NCI-H1436 (cell line): ENCODE data around the gene EYS.

Experiments
- DNase-seq: peaks from one replicate; lab custom pipeline; 2025; lab: John Stamatoyannopoulos, UW

EYS gene

GRCh38 chr6:64838726-64839125 lies 868.3 kb downstream of the EYS start:
- no peak for DNase-seq

DNA sequence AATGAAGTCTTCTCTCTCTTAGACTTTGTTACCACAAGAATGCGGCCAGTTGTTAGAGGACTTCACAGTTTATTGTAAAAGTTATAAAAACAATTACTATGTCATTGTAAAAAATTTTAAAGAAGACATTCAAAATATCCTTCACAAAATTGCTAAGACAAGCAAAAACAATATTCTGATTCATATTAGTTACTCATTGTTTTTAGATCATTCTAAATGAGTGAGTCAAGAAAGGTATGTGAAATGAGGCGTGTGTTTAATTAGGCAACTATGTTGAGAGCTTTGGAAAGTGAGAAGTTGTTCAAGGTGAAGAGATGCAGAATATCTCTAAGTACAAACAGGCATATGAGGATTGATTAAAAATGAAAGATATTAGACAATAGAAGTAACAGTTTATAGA lies 875.3 kb downstream of the EYS start:
- no peak for DNase-seq

GRCh38 chr6:64817525-64817924 lies 889.5 kb downstream of the EYS start:
- DNase-seq = no peak

DNA sequence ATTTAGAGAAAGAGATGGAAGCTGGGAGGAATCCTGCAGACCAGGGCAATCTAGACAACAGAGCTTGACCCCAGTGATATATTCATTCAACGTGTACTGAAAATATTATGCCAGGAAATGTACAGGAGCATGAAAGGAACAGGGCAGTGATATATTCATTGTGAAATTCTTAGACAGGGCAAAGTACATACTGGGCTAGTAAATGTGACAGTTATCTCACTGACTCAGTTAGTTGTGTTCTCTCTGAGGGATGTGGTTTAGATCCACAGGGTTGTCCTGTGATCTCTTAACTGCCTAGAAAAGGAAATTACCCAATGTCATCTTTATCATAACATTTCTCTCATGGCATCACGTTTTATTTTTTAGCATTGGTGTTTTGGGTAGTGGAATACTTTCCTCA lies 891.3 kb downstream of the EYS start:
- DNase-seq = no peak

DNA sequence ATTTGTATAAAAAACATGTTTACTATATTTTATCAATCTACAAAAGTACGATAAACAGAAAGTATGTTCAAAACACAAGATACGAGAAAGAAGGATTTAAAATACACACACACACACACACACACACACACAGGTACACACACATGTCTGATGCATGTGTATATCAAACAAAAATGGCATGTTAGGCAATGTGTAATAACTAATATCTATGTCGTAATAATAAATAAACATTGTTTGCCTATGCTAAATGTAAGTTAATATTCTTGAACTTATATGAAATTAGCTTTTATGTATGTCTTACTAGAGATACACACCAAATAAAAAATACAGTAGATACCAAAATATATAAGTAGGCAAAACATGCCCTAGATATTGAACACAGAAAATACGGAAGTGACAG lies 894.9 kb downstream of the EYS start:
- DNase-seq = no peak

GRCh38 chr6:64811119-64811518 lies 895.9 kb downstream of the EYS start:
- no peak for DNase-seq

- no peak for DNase-seq
Measured at GRCh38 chr6:64807785-64808184, 899.2 kb downstream of the EYS start.

DNA sequence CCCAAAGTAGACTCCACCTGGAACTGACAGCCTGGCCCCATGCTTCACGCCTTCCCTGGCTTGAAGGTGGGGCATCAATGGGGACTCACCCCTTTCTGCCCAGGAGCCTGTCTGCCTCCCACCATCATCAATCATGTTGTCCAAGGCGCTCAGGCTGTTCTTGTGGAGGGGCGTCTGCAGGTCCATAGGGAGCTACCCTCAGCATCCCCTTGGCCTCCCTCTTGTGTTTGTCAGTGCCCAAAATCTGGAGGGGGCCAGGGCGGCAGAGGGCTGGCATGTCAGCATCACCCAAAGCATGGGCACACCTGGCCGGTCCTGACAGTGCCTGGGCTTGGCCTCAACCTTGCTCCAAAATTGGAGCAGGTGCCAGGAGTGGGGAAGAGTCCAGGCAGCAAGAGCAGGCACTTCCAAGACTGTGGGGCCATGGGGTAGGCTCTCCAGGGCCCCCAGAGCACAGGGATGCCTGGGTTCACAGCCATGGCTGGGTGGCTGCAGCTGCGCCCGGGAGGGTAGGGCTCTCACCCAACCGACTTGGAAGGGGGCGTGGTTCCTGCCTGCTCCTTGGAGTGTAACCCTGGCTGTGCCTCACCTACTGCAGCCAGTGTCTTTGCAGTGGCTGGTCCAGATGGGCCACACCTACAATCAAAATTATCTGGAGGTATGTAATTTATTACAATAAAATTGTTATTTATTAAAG lies 903.4 kb downstream of the EYS start:
- DNase-seq = no peak

DNA sequence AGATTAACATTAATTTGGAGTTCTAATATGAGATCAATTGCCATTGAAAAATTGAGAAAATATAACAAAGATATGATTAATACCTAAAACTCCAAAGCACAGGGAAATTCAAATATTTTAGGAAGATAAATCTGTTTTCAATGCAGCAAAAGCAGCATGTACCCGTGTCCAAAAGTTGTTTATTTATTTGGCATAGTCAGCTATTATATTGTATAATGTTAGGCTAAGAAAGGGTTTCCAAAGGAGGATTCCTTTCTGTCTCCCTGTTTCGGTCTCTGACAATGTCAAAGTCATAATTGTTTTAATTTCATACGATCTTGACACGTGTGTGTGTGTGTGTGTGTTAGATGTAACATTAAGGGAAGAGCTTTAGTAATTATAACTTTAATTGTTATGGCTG lies 914.5 kb downstream of the EYS start:
- DNase-seq = no peak

GRCh38 chr6:64789476-64789875 lies 917.5 kb downstream of the EYS start:
- DNase-seq = no peak

GRCh38 chr6:64786736-64787135 lies 920.3 kb downstream of the EYS start:
- DNase-seq = no peak

GRCh38 chr6:64782877-64783276 lies 924.1 kb downstream of the EYS start:
- no peak for DNase-seq

- no peak for DNase-seq
Measured at GRCh38 chr6:64777941-64778785, 928.9 kb downstream of the EYS start.

DNA sequence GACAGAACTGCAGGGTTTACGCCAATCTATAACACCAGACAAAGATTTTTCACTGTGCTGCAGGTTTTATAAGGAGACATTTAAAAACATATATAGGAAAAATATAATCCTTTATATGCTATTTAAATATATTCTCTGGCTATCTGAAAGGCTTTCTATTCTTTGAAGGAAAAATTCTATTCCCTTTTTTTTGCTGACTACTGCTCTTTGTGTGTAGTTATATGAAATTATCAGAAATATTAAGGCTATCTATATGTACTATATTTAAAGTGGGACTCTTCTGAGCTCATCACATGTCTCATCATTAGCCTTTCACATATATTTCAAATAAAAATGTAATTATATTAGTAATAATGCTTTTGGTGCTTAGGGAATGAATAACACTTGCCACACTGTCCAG lies 930.7 kb downstream of the EYS start:
- no peak for DNase-seq

DNA sequence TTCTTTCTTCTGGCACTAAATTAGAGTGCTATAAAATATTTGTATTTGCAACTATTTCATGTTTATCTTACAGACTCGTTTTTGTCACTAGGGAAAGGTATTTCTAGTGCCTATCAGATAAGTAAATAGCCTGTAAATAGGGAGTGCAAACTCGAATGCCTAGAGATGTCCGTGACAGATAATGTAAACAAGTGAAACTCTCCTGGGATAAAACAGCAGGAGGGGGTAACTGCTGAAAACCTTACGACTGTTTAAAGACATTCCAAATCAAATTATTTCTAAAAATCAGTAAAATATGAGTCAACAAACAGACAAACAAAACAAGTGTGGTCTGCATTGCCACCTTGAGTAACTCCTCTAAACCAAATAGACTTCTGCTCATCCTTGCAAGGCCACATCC lies 932.1 kb downstream of the EYS start:
- DNase-seq = no peak

GRCh38 chr6:64750910-64751309 lies 956.1 kb downstream of the EYS start:
- DNase-seq = no peak

DNA sequence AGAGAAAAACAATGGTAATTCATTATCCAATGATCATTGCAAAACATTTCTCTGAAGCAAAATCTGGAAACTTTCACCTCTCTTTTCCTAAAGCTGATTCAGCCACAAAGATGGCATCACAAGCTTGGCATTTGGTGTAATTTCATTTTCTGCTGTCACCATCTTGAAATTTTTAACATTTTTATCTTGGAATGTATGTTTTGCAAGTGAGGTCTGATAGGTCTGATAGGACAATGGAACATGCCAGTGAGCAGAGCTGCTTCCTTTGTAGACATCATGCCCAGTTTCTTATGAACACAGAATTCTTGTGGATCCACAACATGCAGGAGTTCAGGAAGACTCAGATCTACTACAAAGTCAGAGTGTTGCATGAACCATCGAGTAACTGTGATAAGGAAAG lies 969.6 kb downstream of the EYS start:
- no peak for DNase-seq

DNA sequence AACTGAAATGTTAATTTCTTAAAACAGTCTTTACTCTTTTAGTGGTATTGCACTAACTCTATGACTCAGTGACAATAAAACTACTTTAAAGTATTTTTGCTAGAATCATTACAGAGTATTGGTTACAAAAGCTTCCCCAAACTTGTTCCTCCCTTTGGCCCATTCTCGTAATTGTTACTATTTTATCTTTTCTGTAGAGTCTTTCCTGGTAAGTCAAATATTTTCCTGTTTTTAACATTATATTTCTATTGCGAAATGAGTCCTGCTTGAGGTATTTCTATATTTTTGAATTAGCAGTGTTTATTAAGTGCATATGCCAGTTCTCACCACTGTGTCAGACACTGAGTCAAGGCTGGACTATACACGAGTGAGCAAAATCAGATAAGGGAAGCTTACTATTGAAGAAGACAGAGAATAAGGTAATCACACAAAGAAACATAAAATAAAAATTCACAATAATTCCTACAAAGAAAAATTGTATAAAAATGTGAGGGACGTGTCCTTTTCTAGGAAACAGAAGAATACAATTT lies 970.5 kb downstream of the EYS start:
- no peak for DNase-seq

GRCh38 chr6:64733433-64733832 lies 973.6 kb downstream of the EYS start:
- DNase-seq = no peak

DNA sequence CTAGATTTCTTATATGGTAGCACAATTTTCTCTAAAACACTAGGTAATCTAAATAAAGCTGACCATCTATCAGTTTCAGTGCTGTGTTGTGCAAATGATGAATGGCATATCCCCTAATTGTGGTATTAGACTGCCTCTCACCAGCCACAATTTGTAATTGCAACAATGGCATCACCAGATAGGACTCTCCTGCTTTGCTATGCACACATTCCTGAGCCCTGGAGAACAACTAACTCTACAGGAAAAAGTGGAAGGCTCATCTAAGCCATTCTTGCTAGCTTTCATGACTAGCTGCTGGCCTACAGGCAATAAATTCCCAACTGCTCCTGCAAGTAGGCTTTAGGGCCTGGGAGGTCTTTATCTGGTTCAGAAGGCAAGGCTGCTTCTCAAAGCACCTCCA lies 974.1 kb downstream of the EYS start:
- DNase-seq = no peak

DNA sequence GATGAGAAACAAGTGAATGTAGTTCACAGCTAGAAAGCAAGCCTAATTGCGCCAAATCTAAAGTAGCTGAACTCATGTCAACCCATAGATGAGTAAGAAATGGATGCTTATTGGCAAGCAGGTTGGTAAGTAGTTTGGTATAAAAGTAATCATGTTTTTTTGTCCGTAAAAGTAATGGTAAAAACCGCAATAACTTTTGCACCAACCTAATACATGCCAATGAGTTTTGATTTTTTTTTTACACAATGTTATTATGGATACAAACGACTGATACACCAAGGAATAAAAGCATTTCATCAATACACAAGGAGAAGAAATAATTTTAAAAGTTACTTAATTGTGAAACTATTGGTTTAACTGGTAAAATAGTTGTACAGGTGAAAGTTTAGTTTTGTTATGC lies 977.5 kb downstream of the EYS start:
- DNase-seq = no peak

- no peak for DNase-seq
Measured at GRCh38 chr6:64727075-64727474, 980.0 kb downstream of the EYS start.

DNA sequence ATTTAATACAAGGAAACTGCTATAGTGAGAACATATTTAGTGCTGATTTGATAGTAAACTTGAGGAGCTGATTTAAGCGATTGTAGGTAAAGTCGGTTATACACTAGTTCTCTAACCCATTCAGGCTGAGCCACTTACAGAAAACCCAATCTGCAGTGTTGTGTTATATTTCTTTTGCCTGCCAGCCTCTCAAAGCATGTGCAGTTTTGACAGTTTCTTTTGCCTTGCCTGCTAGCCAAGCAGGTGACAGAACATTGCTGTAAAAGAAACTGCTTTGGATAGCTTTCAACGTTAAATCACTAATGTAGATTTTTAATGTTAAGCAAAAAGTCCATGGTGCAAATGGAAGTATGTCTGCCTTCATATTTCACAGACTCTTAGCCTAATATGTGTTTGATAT lies 982.9 kb downstream of the EYS start:
- DNase-seq = no peak
